ENCODE measurements around the gene APCS.

Gene APCS

GRCh38 chr1:159561497-159561896 is 26.1 kb upstream of the APCS start:
- Histone ChIP-seq H3K9me2 (replicated peaks; ENCODE audit: insufficient read depth, low read length) (no peaks in the 10 kb centered on the region), H3K9me3 (replicated peaks; ENCODE audit: insufficient read depth, low read length) (no peaks in the 10 kb centered on the region), H4K20me1 (ENCODE audit: insufficient read depth, low read length) (no peaks in the 10 kb centered on the region), H3K27me3 (replicated peaks; ENCODE audit: insufficient read depth, low read length) (no peaks in the 10 kb centered on the region), H3K4me1 (ENCODE audit: low read length) (no peaks in the 10 kb centered on the region), H3K27ac (ENCODE audit: low read length) (no peak overlapping the region), H3K79me2 (ENCODE audit: low read length) (no peaks in the 10 kb centered on the region), H3K36me3 (replicated peaks; ENCODE audit: insufficient read depth, low read length) (no peaks in the 10 kb centered on the region), H3K4me3 (ENCODE audit: low read length) (no peak overlapping the region), H2AFZ (ENCODE audit: low read length) (no peak overlapping the region), H3K9ac (ENCODE audit: low read length) (no peak overlapping the region), H3F3A (ENCODE audit: insufficient read depth, low read length) (no peaks in the 10 kb centered on the region), H3K4me2 (ENCODE audit: low read depth, low read length) (no peak overlapping the region)
- DNase-seq: no peak
- no peak for TF ChIP-seq EZH2phosphoT487 (IDR thresholded peaks at IDR 0.05; ENCODE audit: low read length)

- H3K4me3 ChIP-seq (ENCODE audit: low read length): no peak overlapping the region
- no peak overlapping the region for H2AFZ ChIP-seq (ENCODE audit: low read length)
- no peak overlapping the region for H3K27ac ChIP-seq (ENCODE audit: low read length)
- no peak for TF ChIP-seq CTCF (IDR thresholded peaks at IDR 0.05; ENCODE audit: low read length)
- no peak for TF ChIP-seq EZH2 (optimal IDR thresholded peaks at IDR 0.05; ENCODE audit: low read depth, low read length)
- TF ChIP-seq EZH2phosphoT487 (IDR thresholded peaks at IDR 0.05; ENCODE audit: low read length): no peak
- H4K20me1 ChIP-seq (ENCODE audit: insufficient read depth, low read length): no peaks in the 10 kb centered on the region
- H3K79me2 ChIP-seq (ENCODE audit: low read length): no peaks in the 10 kb centered on the region
- no peaks in the 10 kb centered on the region for H3K27me3 ChIP-seq (replicated peaks; ENCODE audit: insufficient read depth, low read length)
- no peaks in the 10 kb centered on the region for H3K9me3 ChIP-seq (replicated peaks; ENCODE audit: insufficient read depth, low read length)
- no peak overlapping the region for H3K9ac ChIP-seq (ENCODE audit: low read length)
- no peak overlapping the region for H3K4me2 ChIP-seq (ENCODE audit: low read depth, low read length)
- no peaks in the 10 kb centered on the region for H3K4me1 ChIP-seq (ENCODE audit: low read length)
- H3F3A ChIP-seq (ENCODE audit: insufficient read depth, low read length): no peaks in the 10 kb centered on the region
- no peak for DNase-seq
- H3K9me2 ChIP-seq (replicated peaks; ENCODE audit: insufficient read depth, low read length): no peaks in the 10 kb centered on the region
- no peaks in the 10 kb centered on the region for H3K36me3 ChIP-seq (replicated peaks; ENCODE audit: insufficient read depth, low read length)
Observed at GRCh38 chr1:159562680-159563079, 24.9 kb upstream of the APCS start.

GRCh38 chr1:159577446-159577845 is 10.2 kb upstream of the APCS start:
- Histone ChIP-seq H3K4me2 (ENCODE audit: low read depth, low read length) (no peak overlapping the region), H3K36me3 (replicated peaks; ENCODE audit: insufficient read depth, low read length) (no peaks in the 10 kb centered on the region), H3F3A (ENCODE audit: insufficient read depth, low read length) (peaks cover 5% of the 10 kb centered on the region; the same call in 1 of the 2 replicates), H3K4me3 (ENCODE audit: low read length) (no peak overlapping the region), H3K79me2 (ENCODE audit: low read length) (no peaks in the 10 kb centered on the region), H4K20me1 (ENCODE audit: insufficient read depth, low read length) (no peaks in the 10 kb centered on the region), H2AFZ (ENCODE audit: low read length) (no peak overlapping the region), H3K9ac (ENCODE audit: low read length) (no peak overlapping the region), H3K9me3 (replicated peaks; ENCODE audit: insufficient read depth, low read length) (no peaks in the 10 kb centered on the region), H3K27ac (ENCODE audit: low read length) (no peak overlapping the region), H3K27me3 (replicated peaks; ENCODE audit: insufficient read depth, low read length) (no peaks in the 10 kb centered on the region), H3K4me1 (ENCODE audit: low read length) (peaks cover 27% of the 10 kb centered on the region), H3K9me2 (replicated peaks; ENCODE audit: insufficient read depth, low read length) (no peaks in the 10 kb centered on the region)
- DNase-seq: no peak
- TF ChIP-seq EZH2 (optimal IDR thresholded peaks at IDR 0.05; ENCODE audit: low read depth, low read length) (no peak), CTCF (IDR thresholded peaks at IDR 0.05; ENCODE audit: low read length) (no peak), EZH2phosphoT487 (IDR thresholded peaks at IDR 0.05; ENCODE audit: low read length) (no peak)

- no peaks in the 10 kb centered on the region for H3K9me3 ChIP-seq (replicated peaks; ENCODE audit: insufficient read depth, low read length)
- no peaks in the 10 kb centered on the region for H3K27me3 ChIP-seq (replicated peaks; ENCODE audit: insufficient read depth, low read length)
- no peaks in the 10 kb centered on the region for H3K36me3 ChIP-seq (replicated peaks; ENCODE audit: insufficient read depth, low read length)
- peak overlapping the region; percentile 4; the same call in 1 of the 2 replicates for H3K27ac ChIP-seq (ENCODE audit: low read length)
- H4K20me1 ChIP-seq (ENCODE audit: insufficient read depth, low read length): no peaks in the 10 kb centered on the region
- peak overlapping the region; percentile 10; the same call in 1 of the 2 replicates for H3K4me2 ChIP-seq (ENCODE audit: low read depth, low read length)
- H2AFZ ChIP-seq (ENCODE audit: low read length): no peak overlapping the region
- H3K4me3 ChIP-seq (ENCODE audit: low read length): no peak overlapping the region
- H3K9me2 ChIP-seq (replicated peaks; ENCODE audit: insufficient read depth, low read length): no peaks in the 10 kb centered on the region
- H3K79me2 ChIP-seq (ENCODE audit: low read length): no peaks in the 10 kb centered on the region
- peaks cover 27% of the 10 kb centered on the region for H3K4me1 ChIP-seq (ENCODE audit: low read length)
- no peak for TF ChIP-seq CTCF (IDR thresholded peaks at IDR 0.05; ENCODE audit: low read length)
- no peak for TF ChIP-seq EZH2 (optimal IDR thresholded peaks at IDR 0.05; ENCODE audit: low read depth, low read length)
- no peak for TF ChIP-seq EZH2phosphoT487 (IDR thresholded peaks at IDR 0.05; ENCODE audit: low read length)
- H3F3A ChIP-seq (ENCODE audit: insufficient read depth, low read length): peaks cover 11% of the 10 kb centered on the region
- DNase-seq: peak; percentile 52
- no peak overlapping the region for H3K9ac ChIP-seq (ENCODE audit: low read length)
Observed at GRCh38 chr1:159580340-159580739, 7.3 kb upstream of the APCS start.
